HPDE6-E6E7 (cell line): Measurements from ENCODE around the gene GLI3.

Experiments
- DNase-seq: peaks from one replicate; pipeline ENCODE4 v3.0.0; 2011; ENCODE audit warnings: missing footprints; ENCODE audit errors: extremely low spot score

Gene GLI3

DNA sequence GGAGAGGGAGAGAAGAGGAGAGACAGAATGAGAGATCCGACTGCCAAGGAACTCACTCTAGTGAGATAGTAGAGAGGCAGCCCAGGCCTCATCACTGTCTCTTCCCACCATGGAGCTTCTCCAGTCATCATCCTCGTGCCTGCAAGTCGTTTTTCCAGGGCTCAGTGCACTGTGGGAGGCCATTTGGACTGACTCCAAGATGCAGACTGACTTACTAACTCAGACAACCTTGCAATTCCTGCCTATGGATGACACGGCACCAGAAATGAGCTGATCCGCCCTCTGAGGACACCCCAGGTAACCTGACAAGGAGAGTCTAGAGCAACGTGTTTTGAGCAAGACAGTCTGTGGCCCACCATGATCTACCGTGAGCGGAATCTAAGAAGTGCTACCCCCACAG, 154.9 kb downstream of the GLI3 start:
- no peak for DNase-seq

DNA sequence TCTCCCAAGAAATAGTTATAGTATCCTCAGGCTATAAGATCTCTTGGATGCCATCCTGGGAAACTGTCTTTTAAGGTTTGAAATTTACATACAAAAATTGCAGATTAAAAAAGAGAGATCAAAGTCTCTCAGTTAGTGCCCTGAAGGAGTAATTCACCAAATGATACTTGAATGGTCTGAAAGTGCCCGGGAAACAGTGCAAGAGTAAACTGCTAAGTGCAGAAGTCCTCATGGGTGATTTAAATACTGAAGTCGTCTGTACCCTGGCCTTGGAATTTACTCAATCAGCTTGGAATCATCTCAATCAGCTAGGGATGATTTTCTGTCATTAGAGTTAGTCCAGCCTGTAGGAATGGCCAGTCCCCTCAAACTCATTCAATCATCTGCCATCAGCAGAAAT, 155.3 kb downstream of the GLI3 start:
- DNase-seq, result no peak

DNA sequence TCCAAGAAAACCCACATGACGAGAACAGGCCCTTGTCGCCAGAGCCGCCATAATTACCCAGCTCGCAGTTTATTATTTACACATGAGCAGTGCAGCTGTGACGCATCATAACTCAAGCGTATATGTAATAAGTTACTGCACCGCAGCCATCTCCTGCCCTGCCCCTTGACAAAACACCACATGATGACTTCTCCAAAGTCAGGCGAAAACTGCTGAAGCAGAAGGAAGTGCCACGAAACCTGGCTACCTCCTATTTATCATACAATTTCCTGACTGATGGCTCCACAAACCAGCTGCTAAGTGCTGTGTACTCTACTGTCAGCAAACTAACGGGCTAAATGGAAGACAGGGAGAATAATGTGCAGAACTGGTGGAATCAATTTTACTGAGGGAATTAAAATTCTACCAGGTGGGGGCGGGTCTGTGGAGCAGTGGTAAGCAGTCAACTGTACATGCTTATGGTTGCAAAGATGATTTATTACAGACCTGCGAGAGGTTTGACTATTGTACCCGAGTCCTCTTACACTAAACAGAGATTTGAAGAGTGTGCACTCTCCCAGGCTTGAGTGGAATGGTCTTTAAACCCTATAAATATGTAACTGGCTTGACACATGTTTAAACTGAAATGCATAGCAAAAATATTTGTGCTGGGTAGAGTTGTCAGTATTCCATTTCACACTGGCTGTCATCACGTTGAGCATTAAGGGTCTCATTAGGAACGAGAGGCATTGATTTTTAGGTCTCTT, 156.0 kb downstream of the GLI3 start:
- DNase-seq, result no peak

DNA sequence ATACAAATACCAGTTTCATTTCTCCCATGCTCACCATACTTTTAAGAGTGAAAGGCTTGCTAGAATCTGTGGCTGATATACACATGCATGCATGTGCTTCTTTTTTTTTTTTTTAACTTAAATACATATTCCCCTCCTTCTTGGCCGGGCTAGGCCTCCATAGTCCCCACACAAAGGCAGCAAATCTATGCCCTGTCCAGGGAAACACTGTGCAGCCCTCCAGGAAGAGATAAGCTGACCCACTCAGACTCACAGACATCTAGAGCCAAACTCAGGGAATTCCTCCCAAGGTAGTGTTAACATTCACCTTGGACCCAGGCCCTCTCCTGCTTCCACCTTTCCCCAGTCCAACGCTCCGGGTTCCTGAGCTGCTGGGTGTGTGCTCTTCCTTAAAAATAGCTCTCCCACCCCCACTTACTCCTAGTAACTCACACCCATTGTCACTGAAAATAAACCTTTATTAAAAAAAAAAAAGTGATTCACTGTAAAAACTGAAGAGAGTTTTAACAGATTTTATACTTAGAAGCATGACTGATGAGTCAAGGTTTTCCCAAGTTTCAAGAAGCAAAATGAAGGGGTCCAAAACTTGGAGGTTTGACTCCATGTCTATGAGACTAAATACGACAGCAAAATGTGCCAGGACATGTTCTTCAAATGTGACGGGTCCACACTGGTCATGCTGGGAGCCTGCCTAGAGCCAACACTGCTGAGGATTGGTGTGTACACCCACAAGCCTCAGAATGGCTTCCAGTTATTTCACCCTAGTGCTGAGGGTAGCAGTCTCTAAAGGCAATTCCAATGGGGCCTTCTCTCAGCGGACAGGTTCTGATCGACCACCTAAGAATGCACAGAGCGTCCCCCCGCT, 159.5 kb downstream of the GLI3 start:
- no peak for DNase-seq

DNA sequence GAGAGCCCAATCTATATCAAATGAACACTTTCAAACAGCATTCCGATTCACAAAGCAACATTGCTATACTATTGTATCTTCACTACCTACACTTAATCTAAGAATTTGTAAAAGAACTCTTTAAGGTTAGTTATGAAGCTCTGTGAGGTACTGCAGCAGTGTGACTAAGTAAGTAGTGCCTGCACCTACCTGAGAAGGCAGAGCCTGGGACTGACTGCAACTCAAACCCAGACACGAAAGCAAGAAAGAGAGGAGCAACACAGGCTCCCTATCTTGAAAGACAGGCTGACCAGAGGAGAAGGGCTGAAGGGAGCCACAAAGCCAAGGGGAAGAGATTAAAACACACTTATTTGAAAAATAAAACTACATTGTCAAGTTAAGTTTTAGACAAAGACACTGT, 160.1 kb downstream of the GLI3 start:
- no peak for DNase-seq

DNA sequence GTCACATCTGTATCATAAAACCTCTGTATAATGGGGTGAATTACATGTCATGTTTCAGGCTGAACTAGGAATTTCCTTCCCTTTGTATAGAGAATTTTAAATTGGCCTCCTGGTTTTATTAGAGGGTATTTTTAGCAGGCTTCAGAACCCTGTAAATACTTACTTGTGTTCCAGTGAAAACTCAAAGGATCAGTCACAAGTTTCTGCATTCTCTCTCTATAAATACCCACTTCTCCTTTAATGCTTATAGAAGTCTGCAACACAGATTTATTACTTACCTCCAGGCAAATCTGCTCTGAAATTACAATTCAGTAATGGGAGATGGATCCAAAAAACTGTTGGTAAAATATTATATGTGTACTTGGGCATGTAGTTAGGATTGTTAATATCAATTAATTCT, 161.6 kb downstream of the GLI3 start:
- DNase-seq, result no peak

DNA sequence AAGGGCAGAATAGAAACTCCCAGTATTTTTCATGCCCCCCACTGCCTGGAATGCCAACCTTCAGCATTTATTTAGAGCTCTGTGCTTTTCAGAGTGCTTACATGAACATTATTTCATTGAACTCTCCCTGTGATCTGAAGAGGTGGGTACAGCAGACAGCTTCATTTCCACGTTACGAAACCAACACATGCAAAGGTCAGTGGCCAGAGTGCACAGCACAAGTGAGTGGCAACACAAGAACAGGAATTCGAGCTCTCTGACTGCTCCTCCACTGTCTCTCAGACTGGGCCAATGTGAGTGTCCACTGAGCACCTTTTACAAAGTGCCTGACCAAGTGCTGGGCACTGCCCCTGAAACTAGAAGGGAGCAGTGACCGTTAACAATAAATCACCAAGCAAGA, 162.9 kb downstream of the GLI3 start:
- no peak for DNase-seq

DNA sequence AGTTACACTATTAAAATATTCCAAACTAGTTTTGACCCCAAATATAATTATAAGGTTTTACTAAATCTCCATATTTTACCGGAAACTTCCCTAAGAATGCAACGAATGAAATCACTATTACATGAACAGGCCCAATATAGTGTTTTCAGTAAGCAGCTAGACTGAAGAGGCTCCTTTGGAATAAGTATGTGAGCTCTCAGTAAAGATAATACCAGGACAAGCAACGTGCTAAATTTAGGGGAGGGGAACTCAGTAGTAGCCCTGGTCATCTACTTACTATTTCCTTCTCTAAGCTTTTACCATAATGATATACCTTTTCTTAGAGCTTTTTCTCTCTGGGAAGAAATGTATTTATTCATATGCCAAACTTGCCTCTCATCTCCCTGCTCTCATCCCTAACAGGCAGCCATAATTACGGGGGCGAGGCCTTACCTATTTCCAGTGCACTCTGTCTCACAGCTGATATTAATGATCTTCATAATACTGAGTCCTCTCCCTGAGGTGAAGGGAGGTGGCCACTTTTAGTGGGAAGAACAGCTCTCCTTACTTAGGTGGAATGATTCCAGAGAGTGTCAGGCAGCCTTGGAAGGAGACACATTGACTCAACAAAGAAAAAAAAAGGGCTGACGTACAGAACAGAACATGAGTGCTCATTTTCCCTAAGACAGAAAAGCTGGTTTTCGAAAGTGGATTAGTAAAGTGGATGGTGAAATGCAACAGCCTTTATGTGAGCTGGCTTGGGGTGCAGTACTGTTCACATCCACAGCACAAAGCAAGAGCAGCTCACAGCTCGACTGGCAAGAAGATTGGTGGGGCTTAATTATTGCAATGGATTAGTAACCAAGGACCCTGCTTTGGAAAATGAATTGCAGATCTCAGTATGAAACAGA, 165.4 kb downstream of the GLI3 start:
- no peak for DNase-seq

DNA sequence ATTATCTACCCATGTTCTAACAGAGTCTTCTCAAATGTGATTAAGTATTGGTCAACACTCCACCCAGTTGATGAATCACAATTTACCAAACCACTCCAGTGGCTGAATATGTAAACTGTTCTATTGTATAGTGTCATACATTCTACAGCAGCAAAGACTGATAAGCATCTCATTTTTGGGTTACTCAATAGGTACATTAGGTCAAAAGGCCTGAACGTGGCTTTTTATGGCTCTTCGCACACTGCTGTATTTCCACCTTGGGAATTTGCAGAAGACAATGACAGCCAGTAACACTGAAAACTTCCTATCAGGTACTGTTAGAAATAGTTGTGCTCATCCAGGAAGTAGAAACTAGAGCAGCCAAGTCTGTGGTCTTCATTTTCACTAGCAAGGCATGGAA, 166.9 kb downstream of the GLI3 start:
- peak; percentile 48 for DNase-seq

DNA sequence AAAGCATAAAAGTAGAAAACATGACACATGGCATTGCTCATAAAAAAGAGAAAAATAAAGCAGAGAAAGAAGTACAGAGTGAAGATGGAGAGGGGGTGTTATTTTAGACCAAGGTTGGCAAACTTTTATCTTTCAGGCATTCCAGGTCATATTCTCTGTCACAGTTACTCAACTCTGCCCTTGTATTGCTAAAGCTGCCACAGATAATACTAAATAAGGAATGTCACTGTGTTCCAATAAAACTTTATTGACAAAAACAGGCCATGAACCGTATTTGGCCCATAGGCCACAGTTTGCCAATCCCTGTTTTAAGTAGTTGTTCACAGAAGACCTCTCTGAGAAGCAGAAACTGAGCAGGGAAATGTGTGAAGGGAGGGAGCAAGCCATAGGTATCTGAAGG, 167.4 kb downstream of the GLI3 start:
- DNase-seq, result no peak

DNA sequence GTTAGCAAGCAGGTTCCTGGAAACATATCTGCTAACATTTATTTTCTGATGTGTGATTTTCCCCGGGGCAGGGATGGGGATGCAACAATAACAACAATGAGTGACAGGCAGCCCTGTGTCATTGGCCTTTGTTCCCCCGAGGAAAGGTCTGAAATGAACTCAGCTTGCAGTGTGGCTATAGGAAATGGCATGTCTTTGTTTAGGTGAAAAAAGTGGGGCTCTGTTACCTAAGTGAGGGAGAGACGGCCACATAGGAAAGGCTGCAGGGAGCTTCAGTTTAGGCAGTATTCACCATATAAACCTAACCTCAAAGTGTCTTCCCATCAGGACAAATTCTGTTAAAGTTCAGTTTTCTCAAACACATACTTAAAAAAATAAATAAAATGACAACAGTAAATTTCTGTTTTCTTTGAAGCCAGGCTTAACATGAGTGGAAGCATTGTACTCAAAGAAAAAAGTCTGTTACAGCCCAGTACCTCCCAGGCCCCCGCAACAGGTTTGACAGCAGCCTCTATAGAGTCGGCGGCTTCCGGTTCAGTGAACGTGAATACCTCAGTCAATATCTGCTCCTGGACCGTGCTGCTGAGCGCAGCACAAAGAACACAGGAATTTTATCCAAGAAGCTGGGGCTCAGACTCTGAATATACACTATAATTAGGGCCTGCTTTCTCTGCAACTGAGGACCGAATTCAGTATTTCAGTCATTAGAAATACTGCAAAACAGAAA, 168.3 kb downstream of the GLI3 start:
- no peak for DNase-seq

DNA sequence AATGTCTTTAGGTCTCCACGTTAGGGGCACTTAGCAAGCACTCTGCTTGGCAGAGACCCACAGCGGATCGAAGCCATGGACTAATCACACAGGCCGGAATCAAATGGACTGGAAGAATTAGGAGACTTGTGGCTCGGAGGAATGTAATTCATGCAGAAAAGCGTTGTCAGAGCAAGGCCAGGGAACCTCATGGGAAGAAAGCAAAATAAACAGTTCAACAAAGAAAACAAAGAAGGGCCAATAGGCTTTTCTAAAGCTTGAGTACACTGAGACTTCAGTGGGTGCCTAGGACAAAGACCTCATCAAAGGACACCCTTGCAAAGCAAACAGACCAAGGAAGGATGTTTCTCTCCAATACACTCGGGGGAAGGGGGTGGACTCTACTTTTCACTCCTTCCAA, 171.1 kb downstream of the GLI3 start:
- DNase-seq, result no peak

DNA sequence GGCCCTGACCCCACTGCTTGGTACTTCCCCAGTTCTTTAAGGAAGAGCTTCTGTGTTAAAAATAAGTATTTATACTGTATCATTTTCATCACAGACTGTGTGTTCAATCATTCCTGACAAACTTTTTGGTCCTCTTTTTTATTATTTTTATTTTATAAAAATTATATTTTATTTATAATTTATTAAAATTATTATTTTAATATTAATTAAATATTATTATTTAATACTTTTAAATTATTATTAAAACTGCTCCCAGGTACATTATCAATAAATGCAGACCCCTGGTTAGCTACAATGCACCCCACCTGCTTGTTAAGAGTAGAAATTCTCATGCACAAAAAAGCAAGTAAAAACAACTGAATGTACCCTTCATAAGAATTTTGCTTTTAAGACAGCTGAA, 172.0 kb downstream of the GLI3 start:
- DNase-seq, result no peak

DNA sequence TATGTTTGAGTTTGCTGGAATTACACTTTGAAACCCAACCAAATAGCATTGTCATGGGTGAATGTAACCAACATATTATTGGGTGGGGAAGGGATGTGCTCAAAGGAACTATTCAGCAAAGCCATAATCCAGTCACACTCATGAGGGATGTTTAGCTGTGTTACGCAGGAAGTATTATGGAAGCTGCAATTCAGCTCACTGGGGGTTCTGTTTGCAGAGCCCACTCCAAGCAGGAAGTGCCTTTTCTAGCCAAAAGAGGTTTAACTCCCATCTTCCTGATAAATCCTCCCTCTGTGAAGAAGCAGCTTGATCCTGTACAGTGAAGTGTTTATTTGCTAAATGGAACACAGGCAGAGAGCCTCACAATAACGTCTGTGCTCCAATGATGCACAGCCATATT, 172.5 kb downstream of the GLI3 start:
- no peak for DNase-seq

DNA sequence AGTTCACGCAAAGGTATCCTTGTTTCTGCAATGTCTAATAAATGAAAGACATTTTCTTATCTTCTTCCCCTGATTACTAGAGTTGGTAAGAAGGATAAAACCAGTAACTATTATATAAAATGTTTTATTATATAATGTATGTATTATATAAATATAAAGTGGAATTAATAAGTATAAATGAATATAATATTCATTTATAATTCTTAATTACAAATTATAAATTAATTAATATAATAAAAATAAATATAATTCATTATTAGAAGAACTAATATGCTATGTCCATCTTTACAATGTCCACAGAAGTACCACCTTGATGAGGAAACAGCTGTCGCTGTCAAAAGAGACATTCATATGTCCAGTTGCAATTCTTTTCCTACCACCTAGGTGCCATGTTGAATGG, 177.7 kb downstream of the GLI3 start:
- DNase-seq, result no peak

DNA sequence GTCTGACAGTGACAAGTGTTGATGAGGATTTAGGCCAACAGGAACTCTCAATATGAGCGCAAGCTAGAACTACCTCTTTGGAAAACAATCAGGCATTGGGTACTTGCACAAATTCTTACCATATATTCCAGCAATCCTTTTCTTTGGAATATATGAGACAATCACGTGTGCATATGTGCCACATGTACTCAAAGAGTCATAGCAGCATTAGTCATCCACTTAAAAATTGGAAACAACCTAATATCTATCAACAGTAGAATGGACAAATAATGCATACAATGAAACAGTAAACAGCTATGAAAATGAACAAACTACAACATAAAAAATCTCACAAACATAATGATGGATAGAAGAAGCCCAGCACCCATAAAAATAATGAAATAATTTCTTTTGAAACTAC, 179.7 kb downstream of the GLI3 start:
- DNase-seq, result no peak

DNA sequence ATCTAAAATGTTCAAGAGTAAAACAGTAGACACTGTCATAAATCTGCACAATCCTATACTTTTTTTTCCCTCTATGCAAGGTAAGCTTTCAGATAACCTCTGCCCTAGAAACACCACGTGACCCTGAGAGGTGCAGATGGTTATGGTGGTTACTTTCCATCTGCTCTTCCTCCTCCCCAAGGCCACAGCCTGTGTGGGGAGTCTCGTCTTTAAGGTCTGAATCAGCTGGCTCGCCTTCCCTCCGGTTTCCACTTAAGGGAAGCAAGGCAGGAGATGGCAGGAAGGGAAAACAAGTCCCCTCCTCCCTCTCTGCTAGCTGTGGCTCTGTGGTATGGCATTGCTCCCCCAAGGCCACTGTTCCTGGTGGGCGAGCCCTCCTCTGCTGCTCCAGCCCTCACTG, 181.8 kb downstream of the GLI3 start:
- no peak for DNase-seq

DNA sequence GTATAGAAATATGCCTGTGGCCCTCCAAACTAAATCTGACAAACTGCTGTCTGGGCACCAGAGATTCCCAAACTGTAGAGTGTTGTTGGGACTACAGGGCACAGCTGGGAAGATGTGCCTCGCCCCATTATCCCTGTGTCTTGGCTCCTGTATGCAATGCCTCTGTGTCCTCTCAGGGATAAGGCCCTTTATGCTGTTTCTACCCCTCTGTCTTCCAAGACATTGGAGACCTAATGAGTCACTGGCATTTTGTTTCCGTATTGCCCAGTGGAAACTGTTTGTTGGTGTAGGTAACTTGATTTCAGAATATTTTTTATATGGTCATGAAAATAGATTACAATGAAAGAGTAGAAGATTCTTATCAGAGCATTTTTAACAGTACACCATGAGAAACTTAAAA, 183.2 kb downstream of the GLI3 start:
- DNase-seq, result no peak

DNA sequence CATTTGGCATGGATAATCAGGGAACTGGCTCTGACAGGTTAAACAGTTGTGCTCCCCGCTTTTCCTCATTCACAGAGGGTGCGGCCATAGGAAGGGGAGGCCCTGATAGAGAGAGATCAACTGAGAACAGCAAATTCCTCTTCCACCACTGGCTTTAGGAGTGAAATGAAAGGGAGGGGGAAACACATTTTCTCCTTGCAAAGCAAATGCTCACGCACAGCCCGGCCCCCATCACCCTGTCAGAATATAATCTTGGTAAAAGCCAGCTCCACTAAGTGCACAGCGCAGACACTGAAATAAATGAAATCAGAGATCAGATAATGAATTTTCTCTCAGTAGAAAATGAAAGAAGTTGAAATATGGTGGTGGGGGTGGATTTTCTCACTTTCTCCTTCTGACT, 187.2 kb downstream of the GLI3 start:
- DNase-seq, result no peak

DNA sequence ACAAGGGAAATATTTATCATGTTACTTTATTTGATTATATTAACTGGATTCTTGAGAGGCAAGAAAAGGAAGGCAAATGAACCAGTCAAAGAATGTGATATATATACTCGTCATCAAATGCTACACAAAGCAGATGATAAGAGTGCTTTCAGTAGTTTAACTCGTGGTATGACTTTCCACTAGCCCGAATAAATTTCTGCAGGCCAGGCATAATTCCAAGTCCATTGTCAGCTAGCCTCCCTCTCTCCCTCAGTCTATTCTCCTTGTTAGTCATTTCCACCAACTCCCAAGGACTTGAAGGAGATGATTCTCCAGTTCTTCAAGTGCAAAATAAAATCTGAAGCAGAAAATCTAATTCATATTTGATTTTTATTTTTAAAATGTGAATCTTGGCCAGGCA, 190.5 kb downstream of the GLI3 start:
- no peak for DNase-seq

DNA sequence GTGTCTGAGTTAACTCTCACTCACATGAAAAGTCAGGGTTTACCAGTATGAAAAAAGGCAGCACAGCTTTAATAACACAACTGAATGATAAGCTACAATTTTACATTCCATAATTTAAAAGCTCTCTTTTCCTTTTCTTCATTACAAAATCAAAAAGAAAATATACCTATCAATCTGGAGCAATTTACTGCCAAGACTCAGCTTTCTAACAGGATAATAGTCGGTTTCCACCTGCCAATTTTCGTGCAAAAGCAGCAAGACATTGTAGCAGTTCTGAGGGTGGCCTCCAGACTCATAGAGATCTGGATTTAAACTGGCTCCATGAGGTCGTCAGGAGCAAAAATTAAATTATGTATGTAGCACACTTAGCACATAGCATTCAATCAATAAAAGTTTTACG, 191.0 kb downstream of the GLI3 start:
- DNase-seq, result no peak

DNA sequence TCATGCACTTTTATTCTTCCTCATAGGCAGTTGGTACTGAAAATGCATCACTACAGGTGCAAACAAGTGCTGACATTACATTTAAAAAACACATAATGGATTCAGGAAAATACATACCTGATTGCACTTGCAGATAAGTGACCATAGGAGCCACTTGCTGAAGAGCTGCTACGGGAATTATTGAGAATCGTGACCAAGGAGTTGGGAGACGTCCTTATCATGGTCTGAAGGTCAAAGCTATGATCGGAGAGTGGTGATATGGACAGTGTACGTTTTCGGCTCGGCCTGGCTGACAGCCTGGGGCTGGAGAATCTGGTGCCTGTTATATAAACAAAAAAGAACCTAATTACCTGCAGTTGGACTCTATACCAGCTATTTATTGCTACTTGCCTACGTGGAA, 197.1 kb downstream of the GLI3 start:
- DNase-seq, result no peak
